GM04504 (cell line): Measurements from ENCODE around the gene SMAGP.
"Not testable (repeated sequence)": the region's sequence is repeated elsewhere in the genome, so short reads cannot be mapped to it uniquely, and the experiment has no call there.

ENCODE experiments used
- DNase-seq: peaks from one replicate; pipeline ENCODE4 v3.0.0-alpha.2; 2012; ENCODE audit warnings: low read depth

The SMAGP gene

DNA sequence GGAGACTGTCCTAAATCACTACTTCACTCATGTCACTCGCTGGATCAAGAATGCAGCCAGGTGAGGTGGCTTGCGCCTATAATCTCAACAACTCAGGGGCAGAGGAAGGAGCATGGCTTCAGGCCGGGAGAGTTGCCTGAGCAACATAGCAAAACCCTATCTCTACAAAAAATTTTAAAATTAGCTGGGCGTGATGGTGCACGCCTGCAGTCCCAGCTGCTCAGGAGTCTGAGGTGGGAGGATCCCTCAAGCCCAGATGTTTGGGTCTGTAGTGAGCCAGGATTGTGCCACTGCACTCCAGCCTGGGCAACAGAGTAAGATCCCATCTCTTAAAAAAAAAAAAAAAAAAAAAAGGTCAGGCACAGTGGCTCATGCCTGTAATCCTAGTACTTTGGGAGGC, 5.9 kb downstream of the SMAGP start:
- no peak for DNase-seq

DNA sequence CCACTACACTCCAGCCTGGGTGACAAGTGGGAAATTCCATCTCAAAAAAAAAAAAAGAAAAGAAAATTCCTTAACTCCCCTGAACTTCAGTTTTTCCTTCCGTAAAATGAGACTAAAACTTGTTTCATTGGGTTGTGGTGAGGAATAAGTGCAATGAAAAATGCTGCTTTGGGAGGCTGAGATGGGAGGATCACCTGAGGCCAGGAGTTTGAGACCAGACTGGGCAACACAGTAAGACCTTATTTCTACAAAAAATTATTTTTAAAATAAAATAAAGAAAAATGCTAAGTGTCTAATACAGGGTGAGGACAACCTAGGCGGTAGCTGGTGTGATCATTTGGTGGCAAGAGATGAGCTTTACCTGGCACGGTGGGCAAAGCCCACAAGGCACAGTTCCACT, 6.9 kb downstream of the SMAGP start:
- no peak for DNase-seq

DNA sequence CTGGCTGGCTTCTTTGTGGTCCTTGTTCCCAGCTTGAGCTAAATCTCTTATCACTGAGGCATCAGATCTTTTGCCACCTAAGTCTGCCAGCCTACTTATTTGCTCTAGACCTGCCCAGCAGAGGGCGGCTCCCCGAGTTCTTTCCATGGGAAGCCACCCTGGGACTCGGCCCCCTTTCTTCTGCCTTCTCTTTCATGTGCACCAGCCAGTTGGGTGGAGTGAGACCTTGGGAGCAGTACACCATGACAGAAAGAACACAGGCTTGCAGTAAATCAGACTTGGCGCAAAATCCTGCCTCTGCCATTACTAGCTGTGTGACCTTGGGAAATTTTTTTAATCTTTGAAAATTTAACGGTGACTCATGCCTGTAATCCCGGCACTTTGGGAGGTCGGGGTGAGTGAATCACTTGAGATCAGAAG, 7.4 kb downstream of the SMAGP start:
- no peak for DNase-seq

DNA sequence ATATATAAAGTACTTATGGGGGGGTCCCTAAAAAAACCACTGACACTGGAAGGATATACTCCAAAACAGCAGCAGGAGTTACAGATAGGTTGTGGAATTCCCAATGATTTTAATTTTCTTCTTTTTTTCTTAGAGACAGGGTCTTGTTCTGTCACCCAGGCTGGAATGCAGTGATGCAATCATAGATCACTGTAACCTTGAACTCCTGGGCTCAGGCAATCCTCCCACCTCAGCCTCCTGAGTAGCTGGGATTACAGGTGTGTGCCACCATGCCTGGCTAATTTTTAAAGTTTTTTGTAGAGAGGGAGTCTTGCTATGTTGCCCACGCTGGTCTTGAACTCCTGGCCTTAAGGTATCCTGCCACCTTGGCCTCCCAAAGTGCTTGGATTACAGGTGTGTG, 10.6 kb downstream of the SMAGP start:
- DNase-seq: not testable (repeated sequence)

DNA sequence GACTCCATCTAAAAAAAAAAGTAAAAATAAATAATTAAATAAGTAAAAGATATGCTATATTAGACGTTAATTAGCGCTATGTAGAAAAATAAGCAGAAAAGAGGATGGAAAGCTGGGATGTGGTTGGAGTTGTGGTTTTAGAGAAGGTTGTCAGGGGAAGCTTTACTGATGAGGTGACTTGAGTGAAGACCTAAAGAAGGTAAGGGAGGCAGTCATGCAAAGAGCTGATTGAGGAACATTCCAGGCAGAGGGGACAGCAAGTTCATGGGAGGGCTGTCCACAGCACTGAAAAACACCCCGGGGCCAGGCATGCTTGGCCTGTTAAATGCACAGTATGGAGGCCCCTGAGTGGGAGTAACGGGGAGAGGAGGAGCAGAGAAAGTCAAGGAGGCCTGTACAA, 15.7 kb downstream of the SMAGP start:
- no peak for DNase-seq

DNA sequence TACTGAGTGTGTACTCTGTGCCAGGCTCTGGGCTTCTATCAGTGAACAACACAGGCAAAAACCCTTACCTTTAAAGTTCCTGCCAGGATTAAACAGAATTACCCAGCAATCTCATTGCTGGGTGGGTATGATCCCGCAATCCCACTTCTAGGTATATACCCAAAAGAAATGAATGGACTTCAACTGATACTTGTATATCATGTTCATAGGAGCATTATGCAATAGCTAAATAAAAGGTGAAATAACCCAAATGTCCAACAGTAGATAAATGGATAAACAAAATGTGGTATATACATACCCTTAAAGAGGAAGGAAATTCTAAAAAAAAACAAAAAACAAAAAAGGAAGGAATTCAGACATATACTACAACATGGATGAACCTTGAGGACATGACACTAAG, 16.9 kb downstream of the SMAGP start:
- no peak for DNase-seq

DNA sequence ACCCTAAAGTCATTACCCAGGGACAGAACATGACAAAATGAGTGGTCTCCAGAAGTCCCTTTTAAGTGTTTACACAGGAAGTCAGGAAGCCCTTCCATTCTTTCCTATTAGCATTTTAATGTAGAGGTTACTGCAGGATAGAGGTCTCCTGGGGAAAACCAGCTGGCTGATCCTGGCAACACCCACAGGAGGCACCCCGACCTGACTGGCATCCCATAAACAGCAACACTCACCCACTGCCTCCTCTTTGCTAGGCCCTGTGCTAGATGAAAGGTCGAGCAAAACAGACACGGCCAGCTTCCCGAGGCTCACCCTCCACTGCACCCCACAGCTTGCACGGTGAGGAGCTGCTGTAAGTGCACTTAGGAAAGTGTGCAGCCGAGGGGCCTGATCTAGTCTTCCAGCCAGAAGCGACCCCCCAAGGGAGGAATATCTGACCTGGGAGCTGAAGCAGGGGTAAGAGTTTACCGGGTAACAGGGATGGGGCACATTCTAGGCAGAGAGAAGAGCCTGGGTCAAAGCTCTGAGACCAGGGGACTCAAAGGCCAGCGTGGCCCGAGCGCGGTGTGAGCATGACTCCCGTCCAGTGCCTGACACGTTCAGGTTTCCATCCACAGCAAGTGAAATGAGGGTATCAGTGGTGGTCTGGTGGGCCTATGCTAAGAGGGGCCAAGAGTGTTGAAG, 22.6 kb downstream of the SMAGP start:
- no peak for DNase-seq

DNA sequence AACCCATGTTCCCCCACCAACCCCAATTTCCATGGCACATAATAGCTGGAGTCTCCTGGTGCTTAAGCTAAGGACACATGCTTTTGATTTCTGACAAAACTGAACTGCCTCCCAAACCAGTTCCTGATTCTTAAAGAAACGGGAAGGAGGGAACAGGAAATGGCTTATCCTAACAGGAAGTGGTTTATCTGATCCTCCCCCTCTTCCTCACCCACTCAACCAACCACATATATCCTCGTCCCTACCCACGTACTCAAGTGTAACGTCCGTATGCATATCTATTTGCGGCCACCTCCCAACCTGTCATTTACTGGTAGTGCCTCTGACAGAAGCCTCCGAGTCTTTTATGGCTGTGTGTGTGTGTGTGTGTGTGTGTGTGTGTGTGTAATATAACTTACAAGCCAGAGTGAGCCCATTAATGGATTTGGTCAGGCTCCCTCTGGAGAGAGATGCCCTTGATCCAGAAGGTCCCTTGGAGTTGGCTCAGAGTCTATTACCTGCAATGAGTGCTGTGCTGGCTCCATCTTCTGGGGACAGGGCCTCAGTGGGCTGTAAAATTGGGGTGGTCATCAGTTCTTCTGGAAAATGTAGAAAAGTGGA, 23.9 kb downstream of the SMAGP start:
- no peak for DNase-seq

DNA sequence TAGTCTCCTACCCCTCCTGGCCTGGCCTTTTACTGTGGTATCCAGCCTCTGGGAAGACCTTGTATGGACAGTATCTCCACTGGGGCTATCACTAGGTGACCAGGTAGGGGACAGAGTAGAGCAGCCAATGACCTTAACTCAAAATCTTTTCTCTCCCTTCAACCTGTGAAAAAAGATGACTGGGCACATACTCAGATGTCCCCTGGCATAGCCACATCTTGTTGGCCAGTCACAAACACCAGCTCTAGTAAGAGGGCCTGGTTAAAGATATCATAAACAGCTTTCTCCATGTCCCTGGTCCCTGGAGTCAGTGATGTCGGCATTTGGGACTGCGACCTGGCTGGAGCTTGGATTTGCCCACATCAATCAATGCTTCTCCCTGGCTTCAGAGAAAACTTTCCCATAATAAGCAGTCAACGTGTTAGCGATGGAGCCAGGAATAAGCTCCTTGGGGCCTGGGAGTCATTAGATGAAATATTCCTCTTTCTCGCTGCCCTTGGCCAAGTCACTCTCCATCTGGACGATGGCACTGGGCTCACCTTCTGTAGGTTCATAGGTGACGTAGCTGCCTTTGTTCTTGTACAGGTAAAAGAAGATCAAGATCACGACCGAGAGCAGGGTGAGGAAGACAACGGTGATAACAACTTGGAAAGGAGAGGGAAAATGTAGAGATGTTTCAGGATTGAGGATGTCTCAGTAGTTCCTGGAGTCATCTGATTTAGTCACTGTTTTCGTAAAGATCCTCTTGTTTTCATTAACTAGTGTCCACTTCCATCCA, 24.6 kb downstream of the SMAGP start:
- DNase-seq: no peak

DNA sequence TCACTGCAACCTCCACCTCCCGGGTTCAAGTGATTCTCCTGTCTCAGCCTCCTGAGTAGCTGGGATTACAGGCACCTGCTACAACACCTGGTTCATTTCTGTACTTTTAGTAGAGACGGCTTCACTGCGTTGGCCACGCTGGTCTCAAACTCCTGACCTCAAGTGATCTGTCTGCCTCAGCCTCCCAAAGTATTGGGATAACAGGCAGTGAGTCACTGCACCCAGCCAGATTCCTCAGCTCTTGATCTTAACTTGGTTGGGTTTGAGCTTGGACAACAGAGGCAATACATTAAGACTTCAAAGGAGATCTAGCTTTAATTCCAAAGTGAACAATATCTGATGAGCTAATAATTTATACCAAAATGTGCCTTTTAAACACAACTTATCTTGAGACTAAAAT, 25.9 kb downstream of the SMAGP start:
- no peak for DNase-seq

DNA sequence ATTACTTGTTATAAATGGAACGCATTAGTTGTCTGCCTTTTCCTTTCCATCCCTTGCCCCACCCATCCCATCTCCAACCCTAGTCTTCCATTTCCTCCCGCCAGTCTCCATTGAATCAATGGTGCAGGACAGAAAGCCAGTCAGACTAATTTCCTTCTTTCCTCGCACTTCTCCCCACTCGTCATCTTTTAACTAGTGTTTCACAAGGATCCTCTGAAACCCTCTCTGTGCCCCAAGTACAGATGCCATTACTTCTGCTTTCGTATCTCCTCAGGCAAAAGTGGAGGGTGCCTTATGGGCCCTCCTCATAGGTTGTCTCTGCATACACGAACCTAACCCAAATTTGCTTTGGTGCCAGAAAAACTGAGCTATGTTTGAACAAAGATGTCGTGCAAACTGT, 27.3 kb downstream of the SMAGP start:
- DNase-seq: no peak

DNA sequence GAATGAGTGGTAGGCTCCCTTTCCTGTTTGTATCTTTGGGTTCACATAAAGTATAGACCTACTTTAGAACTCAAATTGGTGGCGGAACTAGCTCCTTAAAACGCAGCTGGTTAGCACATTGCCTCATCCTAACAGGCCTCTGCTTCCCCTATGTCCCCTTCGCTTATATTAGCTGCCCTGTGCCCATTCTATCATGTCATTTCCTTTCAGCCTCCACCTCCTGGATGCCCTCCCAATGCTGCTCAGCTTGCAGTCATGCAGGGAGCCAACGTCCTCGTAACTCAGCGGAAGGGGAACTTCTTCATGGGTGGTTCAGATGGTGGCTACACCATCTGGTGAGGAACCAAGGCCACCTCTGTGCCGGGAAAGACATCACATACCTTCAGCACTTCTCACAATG, 28.1 kb downstream of the SMAGP start:
- DNase-seq: no peak

DNA sequence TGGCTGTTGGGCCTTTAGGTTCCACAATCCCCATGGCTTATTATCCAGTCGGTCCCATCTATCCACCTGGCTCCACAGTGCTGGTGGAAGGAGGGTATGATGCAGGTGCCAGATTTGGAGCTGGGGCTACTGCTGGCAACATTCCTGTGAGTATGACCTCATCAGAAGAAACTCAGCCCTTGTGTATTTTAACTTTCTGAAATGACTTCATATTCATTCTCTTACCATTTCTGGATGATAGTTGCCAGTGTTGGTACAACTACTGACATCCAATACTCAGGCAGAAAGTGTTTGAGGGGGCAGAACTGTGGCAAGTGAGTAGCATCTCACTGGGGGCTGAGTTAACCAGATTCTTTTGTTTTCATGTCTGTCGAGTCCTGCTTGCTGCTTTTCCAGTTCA, 29.2 kb downstream of the SMAGP start:
- no peak for DNase-seq

DNA sequence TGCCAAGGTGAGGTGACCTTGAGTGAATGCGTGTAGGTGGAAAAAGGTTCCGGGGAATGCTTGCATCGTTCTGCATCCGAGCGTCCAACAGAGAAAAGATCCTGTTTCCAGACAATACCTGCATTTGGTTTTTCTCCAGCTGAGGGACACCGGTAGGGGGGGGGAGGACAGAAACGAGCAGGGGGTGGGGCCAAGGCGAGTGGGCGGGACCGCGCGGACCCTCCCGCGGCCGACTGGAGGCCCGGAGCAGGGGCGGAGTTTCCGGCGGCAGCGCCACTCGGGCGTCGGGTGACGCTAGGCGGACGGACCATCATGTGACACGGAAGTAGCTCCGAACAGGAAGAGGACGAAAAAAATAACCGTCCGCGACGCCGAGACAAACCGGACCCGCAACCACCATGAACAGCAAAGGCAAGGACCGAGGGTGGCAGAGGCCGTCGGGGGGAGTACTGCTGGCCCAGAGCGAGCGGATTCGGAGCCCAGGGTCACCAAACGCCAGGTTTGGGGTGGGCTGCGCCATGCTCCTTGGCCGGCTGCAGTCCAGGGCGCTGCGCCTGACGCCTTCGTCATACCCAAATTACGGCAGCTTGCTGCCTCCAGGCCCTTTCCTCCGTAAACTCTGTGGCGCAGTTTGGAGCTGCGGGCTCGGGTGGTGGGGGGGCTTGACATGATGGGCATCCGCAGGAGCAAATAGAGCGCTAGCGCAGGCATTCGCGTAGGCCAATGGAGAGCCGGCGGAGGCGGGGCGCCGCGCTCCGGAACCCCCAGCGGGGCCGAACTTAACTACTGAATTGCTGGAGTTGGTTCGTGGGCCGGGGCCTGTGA, 31.5 kb downstream of the SMAGP start, which contains the start of gene DAZAP2:
Gene DAZAP2 (plus strand): TSS at position 317 of the 825 bp plus-strand sequence. CDS start 82 bp downstream, at position 399.
- DNase-seq: peak; percentile 87

DNA sequence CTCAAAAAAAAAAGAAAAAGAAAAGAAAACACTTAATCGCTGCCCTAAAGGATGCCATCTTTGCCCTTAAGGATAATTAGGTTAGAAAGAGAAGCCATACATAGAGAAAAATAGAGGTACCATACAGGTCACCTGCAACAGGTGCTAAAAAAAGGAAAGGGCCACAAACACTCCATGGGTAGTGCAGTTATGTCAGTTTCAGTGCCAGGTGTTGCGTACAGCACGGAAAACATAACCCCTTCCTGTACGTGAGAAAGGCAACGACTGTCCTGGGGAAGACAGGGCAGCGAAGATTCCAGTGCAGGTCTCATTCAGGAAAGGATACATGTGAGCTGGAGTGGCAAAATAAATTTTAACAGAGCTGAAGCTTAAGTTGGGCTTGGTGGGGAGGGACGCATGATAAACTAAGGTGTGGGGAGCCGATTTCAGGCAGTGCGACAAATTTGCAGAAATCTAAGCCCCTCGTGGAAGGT, 32.1 kb downstream of the SMAGP start:
- no peak for DNase-seq

DNA sequence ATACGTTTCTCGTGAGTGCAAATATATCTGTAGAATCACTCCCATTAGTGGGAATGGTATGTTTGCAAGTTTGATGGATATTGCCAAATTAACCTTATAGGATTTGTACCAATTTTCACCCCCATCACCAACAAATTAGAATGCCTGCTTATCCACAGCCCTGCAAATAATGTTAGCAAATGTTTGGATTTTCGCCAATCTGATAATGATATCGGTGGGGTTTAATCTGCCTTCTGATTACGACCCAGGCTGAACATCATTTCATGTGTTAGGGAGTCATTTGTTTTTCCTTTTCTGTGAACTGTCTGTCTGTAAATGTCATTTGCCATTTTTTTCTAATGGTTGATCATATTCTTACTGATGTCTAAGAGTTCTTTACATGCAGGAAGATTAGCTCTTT, 35.7 kb downstream of the SMAGP start:
- no peak for DNase-seq

DNA sequence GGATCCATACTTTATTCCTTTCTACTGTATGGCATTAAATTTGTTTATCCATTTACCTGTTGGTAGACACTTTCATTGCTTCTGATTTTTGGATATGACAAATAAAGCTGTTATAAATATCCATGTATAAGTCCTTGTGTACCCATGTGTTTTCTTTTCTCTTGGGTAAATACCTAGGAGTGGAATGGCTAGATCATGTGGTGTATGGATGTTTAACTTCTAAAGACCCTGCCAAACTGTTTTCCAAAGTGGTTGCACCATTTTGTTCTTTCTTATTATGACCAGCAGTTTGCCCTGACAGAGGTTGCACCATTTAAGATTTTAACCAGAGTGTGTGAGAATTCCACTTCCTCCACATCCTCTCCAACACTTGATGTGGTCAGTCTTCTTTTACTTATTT, 37.6 kb downstream of the SMAGP start:
- DNase-seq: no peak

DNA sequence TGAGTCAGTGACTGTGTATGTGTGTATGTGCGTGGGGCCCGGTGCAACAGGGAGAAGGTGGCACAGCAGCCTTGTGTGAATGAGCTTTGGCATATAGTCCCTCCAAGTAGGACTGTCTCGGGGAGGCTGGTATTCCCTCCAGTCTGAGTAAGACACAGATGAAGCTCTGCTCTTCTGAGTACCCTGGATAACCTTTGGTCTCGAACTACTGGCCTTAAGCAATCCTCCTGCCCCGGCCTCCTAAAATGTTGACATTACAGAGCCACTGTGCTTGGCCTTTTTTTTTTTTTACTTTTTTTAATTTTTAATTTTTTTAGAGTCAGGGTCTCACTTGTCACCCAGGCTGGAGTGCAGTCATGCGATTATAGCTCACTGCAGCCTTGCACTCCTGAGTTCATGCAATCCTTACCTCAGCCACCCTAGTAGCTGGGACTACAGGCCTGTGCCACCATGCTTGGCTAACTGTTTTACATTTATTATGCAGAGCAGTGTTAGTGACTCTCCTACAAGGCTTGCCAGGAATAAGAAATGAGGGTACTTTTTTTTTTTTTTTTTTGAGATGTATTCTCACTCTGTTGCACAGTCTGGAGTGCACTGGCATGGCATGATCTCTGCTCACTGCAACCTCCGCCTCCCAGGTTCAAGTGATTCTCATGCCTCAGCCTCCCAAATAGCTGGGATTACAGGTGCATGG, 41.0 kb downstream of the SMAGP start:
- DNase-seq: no peak

DNA sequence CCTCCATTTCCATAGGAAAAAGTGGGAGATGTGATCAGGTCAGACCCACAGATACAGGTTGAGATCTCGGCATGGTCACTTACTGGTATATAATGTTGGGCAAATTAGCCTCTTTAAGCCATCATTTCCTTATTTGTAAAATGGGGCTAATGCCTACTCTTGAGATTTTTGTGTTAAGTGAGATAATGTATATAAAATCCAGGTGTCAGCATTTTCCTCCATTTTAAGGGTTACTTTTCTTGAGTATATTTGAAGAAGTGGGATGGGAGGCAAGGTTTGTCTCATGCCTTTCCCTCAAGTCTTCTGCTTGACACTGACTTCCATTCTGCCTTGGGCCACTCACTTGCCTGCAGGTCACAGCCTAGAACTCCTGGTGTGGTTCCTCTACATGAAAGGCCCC, 42.3 kb downstream of the SMAGP start:
- DNase-seq: no peak

DNA sequence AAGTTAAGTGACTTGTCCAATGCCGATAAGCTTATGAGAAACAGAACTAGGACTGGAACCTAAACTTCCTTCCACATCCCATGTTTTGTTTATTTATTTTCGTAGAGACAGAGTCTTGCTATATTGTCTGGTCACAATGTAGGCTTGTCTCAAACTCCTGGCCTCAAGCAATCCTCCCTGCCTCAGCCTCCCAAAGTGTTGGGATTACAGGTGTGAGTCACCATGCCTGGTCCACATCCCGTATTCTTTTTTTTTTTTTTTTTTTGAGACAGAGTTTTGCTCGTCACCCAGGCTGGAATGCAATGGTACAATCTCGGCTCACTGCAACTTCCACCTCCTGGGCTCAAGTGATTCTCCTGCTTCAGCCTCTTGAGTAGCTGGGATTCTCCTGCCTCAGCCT, 43.1 kb downstream of the SMAGP start:
- DNase-seq: not testable (repeated sequence)

DNA sequence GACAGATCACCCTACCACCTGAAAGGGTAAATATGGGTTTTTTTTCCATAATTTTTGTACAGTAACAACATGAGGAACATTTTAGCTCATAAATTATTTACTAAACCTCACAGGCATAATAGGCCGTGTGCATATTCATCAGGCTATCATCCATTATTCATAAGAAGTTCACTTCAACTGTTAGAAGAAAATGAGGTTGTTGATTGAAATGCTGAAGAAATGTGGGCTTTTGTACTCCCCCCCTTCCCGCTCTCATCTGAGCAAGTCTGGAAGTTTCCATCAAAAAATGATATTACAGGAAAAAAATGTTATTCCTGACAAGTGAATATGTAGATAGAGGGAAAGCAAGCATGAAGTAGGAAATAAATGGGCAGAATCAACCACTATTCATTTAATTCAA, 44.4 kb downstream of the SMAGP start:
- DNase-seq: no peak

DNA sequence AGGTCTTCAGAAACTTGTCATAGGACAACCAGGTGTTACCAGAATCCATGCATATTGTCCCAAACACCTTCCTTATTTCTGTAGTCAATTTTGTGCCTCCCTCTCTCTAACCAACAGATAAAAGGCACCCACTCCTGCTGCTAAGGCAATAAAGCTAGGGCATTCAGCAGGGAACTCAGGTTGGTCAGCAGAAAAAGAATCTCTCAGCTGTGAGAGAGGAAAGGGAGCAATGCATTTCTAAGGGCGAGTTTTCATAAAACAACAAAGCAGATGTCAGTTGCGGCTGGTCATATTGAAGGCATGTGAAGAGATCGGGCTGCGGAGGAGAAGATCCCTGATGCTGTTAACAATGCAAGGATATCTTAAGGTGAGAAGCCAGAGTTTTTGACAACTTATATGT, 45.0 kb downstream of the SMAGP start:
- no peak for DNase-seq
